ENCODE measurements around the gene FER.
"Not testable (repeated sequence)": the region's sequence is repeated elsewhere in the genome, so short reads cannot be mapped to it uniquely, and the experiment has no call there.

The FER gene

DNA sequence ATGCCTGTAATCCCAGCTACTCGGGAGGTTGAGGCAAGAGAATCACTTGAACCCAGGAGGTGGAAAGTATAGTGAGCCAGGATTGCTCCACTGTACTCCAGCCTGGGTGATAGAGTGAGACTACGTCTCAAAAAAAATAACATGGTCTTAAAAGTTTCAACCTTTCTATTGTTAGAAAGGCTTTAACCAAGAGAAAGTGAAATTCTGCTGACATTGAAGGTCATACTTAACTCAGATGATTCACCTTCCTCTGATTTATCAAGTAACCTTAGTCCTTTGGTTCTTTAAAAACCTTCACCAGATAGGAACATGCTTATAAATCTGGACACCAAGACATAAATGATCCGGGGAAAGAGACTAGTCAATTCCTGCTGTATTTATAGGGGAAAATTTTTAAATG lies 73.3 kb downstream of the FER start:
- ATAC-seq (replicated peaks; ENCODE audit: extremely low read depth, poor library complexity, severe bottlenecking), result no peak
- H3K36me3 Mint-ChIP-seq (ENCODE audit: insufficient read depth), result no peaks in the 10 kb centered on the region

GRCh38 chr5:108822211-108822947 lies 74.7 kb downstream of the FER start:
- no peak for ATAC-seq (replicated peaks; ENCODE audit: extremely low read depth, poor library complexity, severe bottlenecking)
- H3K4me1 Mint-ChIP-seq, result no peaks in the 10 kb centered on the region
- no peak for DNase-seq (ENCODE audit: low spot score in 2 of 2)
- no peaks in the 10 kb centered on the region for H3K9me3 Mint-ChIP-seq
- H3K27me3 Mint-ChIP-seq, result no peaks in the 10 kb centered on the region
- no peak overlapping the region for H3K27ac Mint-ChIP-seq (ENCODE audit: low read depth)
- no peak overlapping the region for H3K4me3 Mint-ChIP-seq
- no peaks in the 10 kb centered on the region for H3K36me3 Mint-ChIP-seq (ENCODE audit: insufficient read depth)

More for the DNA sequence above, 73.3 kb downstream of the FER start:
- no peak for DNase-seq (ENCODE audit: low spot score in 2 of 2)
- Mint-ChIP-seq H3K9me3 (no peaks in the 10 kb centered on the region), H3K27me3 (no peaks in the 10 kb centered on the region), H3K4me3 (no peak overlapping the region), H3K4me1 (no peaks in the 10 kb centered on the region), H3K27ac (ENCODE audit: low read depth) (no peak overlapping the region)

- ATAC-seq (replicated peaks; ENCODE audit: extremely low read depth, poor library complexity, severe bottlenecking) (no peak), DNase-seq (ENCODE audit: low spot score in 2 of 2) (no peak)
- Mint-ChIP-seq H3K4me1 (no peaks in the 10 kb centered on the region), H3K27ac (ENCODE audit: low read depth) (no peak overlapping the region), H3K36me3 (ENCODE audit: insufficient read depth) (no peaks in the 10 kb centered on the region), H3K27me3 (no peaks in the 10 kb centered on the region), H3K4me3 (no peak overlapping the region), H3K9me3 (no peaks in the 10 kb centered on the region)
These were observed 79.4 kb downstream of the FER start for GRCh38 chr5:108827131-108827530.

DNA sequence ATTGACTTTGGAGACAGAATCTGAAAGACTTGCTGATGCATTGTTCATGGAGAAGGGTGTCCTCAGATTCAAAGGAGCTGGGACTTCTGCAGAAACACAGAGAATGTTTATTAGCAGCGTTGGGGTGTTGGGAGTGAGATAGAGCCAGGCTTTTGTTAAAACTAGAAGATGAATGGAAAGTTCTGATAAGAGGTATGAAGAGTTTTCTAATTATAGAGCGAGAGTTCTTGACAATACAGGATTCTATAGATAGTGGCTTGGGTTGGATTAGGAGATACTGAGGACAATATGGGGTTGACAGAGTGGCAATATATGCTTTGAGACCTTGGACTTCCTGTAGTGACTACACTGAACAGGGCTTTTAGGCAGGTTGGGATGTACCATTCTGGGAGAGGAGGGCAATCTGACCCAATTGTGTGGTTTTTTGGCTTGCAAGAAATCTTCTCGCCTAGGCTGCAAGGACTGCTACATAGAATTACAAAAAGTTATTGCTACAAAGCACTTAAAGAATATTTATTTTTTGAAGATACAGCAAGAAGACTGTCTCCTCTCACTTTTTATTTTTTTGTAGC lies 83.1 kb downstream of the FER start:
- no peaks in the 10 kb centered on the region for H3K9me3 Mint-ChIP-seq
- H3K4me3 Mint-ChIP-seq, result no peak overlapping the region
- no peaks in the 10 kb centered on the region for H3K27me3 Mint-ChIP-seq
- DNase-seq (ENCODE audit: low spot score in 2 of 2) (no peak), ATAC-seq (replicated peaks; ENCODE audit: extremely low read depth, poor library complexity, severe bottlenecking) (no peak)
- H3K4me1 Mint-ChIP-seq, result no peaks in the 10 kb centered on the region
- H3K27ac Mint-ChIP-seq (ENCODE audit: low read depth), result no peak overlapping the region
- H3K36me3 Mint-ChIP-seq (ENCODE audit: insufficient read depth), result peaks cover 3% of the 10 kb centered on the region

DNA sequence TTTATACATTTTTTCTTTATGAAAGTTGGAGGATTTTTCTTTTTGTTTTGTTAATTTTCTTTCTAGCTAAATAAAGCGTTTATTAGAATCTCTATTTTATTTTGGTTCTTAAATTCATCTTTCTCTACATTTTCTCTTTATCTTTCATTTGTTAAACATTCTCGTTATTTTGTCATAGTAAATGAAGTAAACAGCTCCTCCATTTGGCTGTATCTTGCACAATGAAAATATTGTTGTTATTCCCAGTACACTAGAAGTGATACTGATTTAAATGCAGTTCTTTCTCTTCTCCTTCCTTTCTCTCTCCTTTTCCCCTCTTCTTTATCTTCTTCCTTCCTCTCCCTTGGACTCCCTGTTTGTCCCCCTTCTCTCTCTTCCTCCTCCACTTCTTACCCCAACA lies 88.8 kb downstream of the FER start:
- H3K27ac Mint-ChIP-seq (ENCODE audit: low read depth), result no peak overlapping the region
- no peak overlapping the region for H3K4me3 Mint-ChIP-seq
- peaks cover 3% of the 10 kb centered on the region for H3K36me3 Mint-ChIP-seq (ENCODE audit: insufficient read depth)
- ATAC-seq (replicated peaks; ENCODE audit: extremely low read depth, poor library complexity, severe bottlenecking) (no peak), DNase-seq (ENCODE audit: low spot score in 2 of 2) (no peak)
- H3K4me1 Mint-ChIP-seq, result no peaks in the 10 kb centered on the region
- H3K27me3 Mint-ChIP-seq, result no peaks in the 10 kb centered on the region
- peaks cover 5% of the 10 kb centered on the region for H3K9me3 Mint-ChIP-seq

GRCh38 chr5:108842260-108842941 lies 94.7 kb downstream of the FER start:
- not testable (repeated sequence) for H3K36me3 Mint-ChIP-seq (ENCODE audit: insufficient read depth); H3K4me1 Mint-ChIP-seq; H3K27me3 Mint-ChIP-seq; H3K4me3 Mint-ChIP-seq; H3K27ac Mint-ChIP-seq (ENCODE audit: low read depth); ATAC-seq (replicated peaks; ENCODE audit: extremely low read depth, poor library complexity, severe bottlenecking); H3K9me3 Mint-ChIP-seq; DNase-seq (ENCODE audit: low spot score in 2 of 2)

GRCh38 chr5:108851129-108851528 lies 103.4 kb downstream of the FER start:
- DNase-seq (ENCODE audit: low spot score in 2 of 2); H3K36me3 Mint-ChIP-seq (ENCODE audit: insufficient read depth); H3K27ac Mint-ChIP-seq (ENCODE audit: low read depth); H3K4me3 Mint-ChIP-seq; H3K9me3 Mint-ChIP-seq; H3K27me3 Mint-ChIP-seq; ATAC-seq (replicated peaks; ENCODE audit: extremely low read depth, poor library complexity, severe bottlenecking); H3K4me1 Mint-ChIP-seq: not testable (repeated sequence)

- no peaks in the 10 kb centered on the region for H3K27me3 Mint-ChIP-seq
- no peaks in the 10 kb centered on the region for H3K4me1 Mint-ChIP-seq
- ATAC-seq (replicated peaks; ENCODE audit: extremely low read depth, poor library complexity, severe bottlenecking), result no peak
- no peak overlapping the region for H3K27ac Mint-ChIP-seq (ENCODE audit: low read depth)
- DNase-seq (ENCODE audit: low spot score in 2 of 2), result no peak
- H3K9me3 Mint-ChIP-seq, result no peaks in the 10 kb centered on the region
- H3K4me3 Mint-ChIP-seq, result no peak overlapping the region
- H3K36me3 Mint-ChIP-seq (ENCODE audit: insufficient read depth), result no peaks in the 10 kb centered on the region
These were observed 110.2 kb downstream of the FER start for GRCh38 chr5:108857905-108858304.

- no peak overlapping the region for H3K27ac Mint-ChIP-seq (ENCODE audit: low read depth)
These were observed 111.3 kb downstream of the FER start for GRCh38 chr5:108858959-108859358.

GRCh38 chr5:108862211-108862610 lies 114.5 kb downstream of the FER start:
- no peak for DNase-seq (ENCODE audit: low spot score in 2 of 2)

More at GRCh38 chr5:108858959-108859358, 111.3 kb downstream of the FER start:
- Mint-ChIP-seq H3K27me3 (no peaks in the 10 kb centered on the region), H3K4me3 (no peak overlapping the region), H3K9me3 (no peaks in the 10 kb centered on the region), H3K4me1 (no peaks in the 10 kb centered on the region), H3K36me3 (ENCODE audit: insufficient read depth) (no peaks in the 10 kb centered on the region)
- DNase-seq (ENCODE audit: low spot score in 2 of 2), result no peak
- ATAC-seq (replicated peaks; ENCODE audit: extremely low read depth, poor library complexity, severe bottlenecking), result no peak

DNA sequence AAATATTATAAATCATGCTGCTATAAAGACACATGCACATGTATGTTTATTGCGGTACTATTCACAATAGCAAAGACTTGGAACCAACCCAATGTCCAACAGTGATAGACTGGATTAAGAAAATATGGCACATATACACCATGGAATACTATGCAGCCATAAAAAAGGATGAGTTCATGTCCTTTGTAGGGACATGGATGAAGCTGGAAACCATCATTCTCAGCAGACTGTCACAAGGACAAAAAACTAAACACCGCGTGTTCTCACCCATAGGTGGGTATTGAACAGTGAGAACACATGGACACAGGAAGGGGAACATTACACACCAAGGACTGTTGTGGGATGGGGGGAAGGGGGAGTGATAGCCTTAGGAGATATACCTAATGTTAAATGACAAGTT lies 118.4 kb downstream of the FER start:
- not testable (repeated sequence) for H3K4me3 Mint-ChIP-seq; H3K36me3 Mint-ChIP-seq (ENCODE audit: insufficient read depth); ATAC-seq (replicated peaks; ENCODE audit: extremely low read depth, poor library complexity, severe bottlenecking); DNase-seq (ENCODE audit: low spot score in 2 of 2); H3K4me1 Mint-ChIP-seq; H3K27ac Mint-ChIP-seq (ENCODE audit: low read depth); H3K27me3 Mint-ChIP-seq; H3K9me3 Mint-ChIP-seq

More at GRCh38 chr5:108862211-108862610, 114.5 kb downstream of the FER start:
- no peak for ATAC-seq (replicated peaks; ENCODE audit: extremely low read depth, poor library complexity, severe bottlenecking)
- H3K36me3 Mint-ChIP-seq (ENCODE audit: insufficient read depth), result no peaks in the 10 kb centered on the region
- H3K4me3 Mint-ChIP-seq, result no peak overlapping the region
- H3K4me1 Mint-ChIP-seq, result no peaks in the 10 kb centered on the region
- H3K27ac Mint-ChIP-seq (ENCODE audit: low read depth), result no peak overlapping the region
- H3K27me3 Mint-ChIP-seq, result no peaks in the 10 kb centered on the region
- H3K9me3 Mint-ChIP-seq, result no peaks in the 10 kb centered on the region

DNA sequence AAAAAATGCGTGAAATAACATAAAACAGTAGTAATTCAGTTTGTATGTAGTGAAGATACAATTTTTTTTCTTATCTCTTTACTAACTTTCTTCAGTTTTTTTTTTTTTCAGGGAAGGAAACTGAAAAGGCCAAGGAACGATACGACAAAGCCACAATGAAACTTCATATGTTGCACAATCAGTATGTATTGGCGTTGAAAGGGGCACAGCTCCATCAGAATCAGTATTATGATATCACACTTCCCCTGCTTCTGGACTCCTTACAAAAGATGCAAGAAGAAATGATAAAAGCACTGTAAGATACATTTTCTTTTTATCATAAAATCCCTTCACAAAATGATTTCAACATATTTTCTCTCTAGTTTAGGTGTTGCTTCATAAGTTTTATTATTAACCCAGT lies 120.0 kb downstream of the FER start:
- no peak overlapping the region for H3K27ac Mint-ChIP-seq (ENCODE audit: low read depth)
- no peaks in the 10 kb centered on the region for H3K4me1 Mint-ChIP-seq
- H3K27me3 Mint-ChIP-seq, result no peaks in the 10 kb centered on the region
- ATAC-seq (replicated peaks; ENCODE audit: extremely low read depth, poor library complexity, severe bottlenecking), result no peak
- no peaks in the 10 kb centered on the region for H3K9me3 Mint-ChIP-seq
- H3K4me3 Mint-ChIP-seq, result no peak overlapping the region
- DNase-seq (ENCODE audit: low spot score in 2 of 2), result no peak
- no peaks in the 10 kb centered on the region for H3K36me3 Mint-ChIP-seq (ENCODE audit: insufficient read depth)

DNA sequence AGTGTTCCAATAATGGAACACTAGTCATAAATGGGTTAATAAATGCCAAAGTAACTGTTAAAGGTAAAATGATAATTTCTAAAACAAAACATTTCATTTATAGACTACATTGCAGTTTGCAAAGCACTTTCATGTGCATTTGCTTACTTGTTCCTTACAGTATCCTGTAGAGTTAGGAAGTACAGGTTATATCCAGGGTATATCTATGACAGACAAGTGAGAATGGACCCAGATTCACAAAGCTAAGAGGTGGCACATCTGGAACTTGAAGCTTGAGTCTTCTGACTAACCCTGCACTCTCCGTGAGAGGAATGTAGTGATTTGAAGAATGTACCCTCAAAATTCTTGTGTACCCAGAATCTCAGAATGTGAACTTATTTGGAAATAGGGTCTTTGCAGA lies 121.4 kb downstream of the FER start:
- Mint-ChIP-seq H3K36me3 (ENCODE audit: insufficient read depth) (no peaks in the 10 kb centered on the region), H3K27me3 (no peaks in the 10 kb centered on the region), H3K9me3 (no peaks in the 10 kb centered on the region), H3K4me3 (no peak overlapping the region), H3K4me1 (no peaks in the 10 kb centered on the region), H3K27ac (ENCODE audit: low read depth) (no peak overlapping the region)
- no peak for ATAC-seq (replicated peaks; ENCODE audit: extremely low read depth, poor library complexity, severe bottlenecking)
- DNase-seq (ENCODE audit: low spot score in 2 of 2), result no peak
